GM12878 (cell line): Measurements from ENCODE around the gene PPIF. TPM values are rescaled to one million over a fixed set of nuclear protein-coding genes. Genes with fewer than 3 reads are reported as not detected.

Experiments
- BCL3 ChIP-seq: IDR thresholded peaks from 2 replicates; pipeline ENCODE4 v1.6.1; 2011; ENCODE audit warnings: borderline replicate concordance, low read depth, mild to moderate bottlenecking, moderate library complexity, low read length; ENCODE audit not compliant: insufficient read depth, poor library complexity, severe bottlenecking
- BMI1 ChIP-seq: fragments of 450-650 bp; IDR thresholded peaks from 2 replicates; pipeline ENCODE4 v1.6.1; 2016; ENCODE audit warnings: mild to moderate bottlenecking, moderate library complexity, borderline replicate concordance
- CEBPZ ChIP-seq: fragments of 150-350 bp; IDR thresholded peaks from 2 replicates; pipeline ENCODE4 v1.6.1; 2016; ENCODE audit warnings: low read depth, low read length
- EZH2 ChIP-seq: IDR thresholded peaks from 2 replicates; pipeline ENCODE4 v1.6.1; 2012; ENCODE audit warnings: low read depth, mild to moderate bottlenecking, control low read depth, inconsistent platforms, low read length, borderline replicate concordance; ENCODE audit not compliant: control insufficient read depth
- FOXK2 ChIP-seq: fragments of 450-650 bp; IDR thresholded peaks from 2 replicates; pipeline ENCODE4 v1.6.1; 2017; ENCODE audit warnings: mild to moderate bottlenecking, moderate library complexity
- JUNB ChIP-seq: IDR thresholded peaks from 2 replicates; pipeline ENCODE4 v1.6.1; 2016; ENCODE audit warnings: antibody characterized with exemption, mild to moderate bottlenecking
- KDM1A ChIP-seq: fragments of 200-600 bp; sonication (generic); IDR thresholded peaks from 2 replicates; pipeline ENCODE4 v1.6.1; 2016; ENCODE audit warnings: borderline replicate concordance
- MEF2B ChIP-seq: fragments of 450-650 bp; IDR thresholded peaks from 2 replicates; pipeline ENCODE4 v1.6.1; 2018; ENCODE audit warnings: mild to moderate bottlenecking, moderate library complexity; ENCODE audit not compliant: partially characterized antibody, poor library complexity, severe bottlenecking
- MLLT1 ChIP-seq: fragments of 450-650 bp; IDR thresholded peaks from 2 replicates; pipeline ENCODE4 v1.6.1; 2016; ENCODE audit warnings: mild to moderate bottlenecking
- NRF1 ChIP-seq: conservative IDR thresholded peaks from 2 replicates; pipeline ENCODE4 v1.6.1; 2011; ENCODE audit warnings: mild to moderate bottlenecking, low read depth, low read length, improper control_type of control experiment
- POU2F2 ChIP-seq: IDR thresholded peaks from 3 replicates; pipeline ENCODE4 v1.6.1; 2011; ENCODE audit warnings: low read depth, mild to moderate bottlenecking, low read length, borderline replicate concordance
- PRDM15 ChIP-seq: fragments of 450-650 bp; formaldehyde crosslinking; IDR thresholded peaks from 2 replicates; pipeline ENCODE4 v1.4.0; 2020; ENCODE audit warnings: mild to moderate bottlenecking, moderate library complexity
- ZBED1 ChIP-seq: IDR thresholded peaks from 2 replicates; pipeline ENCODE4 v1.6.1; 2016; ENCODE audit warnings: borderline replicate concordance
- ZBTB40 ChIP-seq: fragments of 450-650 bp; IDR thresholded peaks from 2 replicates; pipeline ENCODE4 v1.6.1; 2016; ENCODE audit warnings: mild to moderate bottlenecking, moderate library complexity, borderline replicate concordance
- ZNF207 ChIP-seq: fragments of 450-650 bp; IDR thresholded peaks from 2 replicates; pipeline ENCODE4 v1.6.1; 2014; ENCODE audit warnings: antibody characterized with exemption, mild to moderate bottlenecking, borderline replicate concordance
- ZNF24 ChIP-seq: fragments of 450-650 bp; IDR thresholded peaks from 2 replicates; pipeline ENCODE4 v1.6.1; 2017; ENCODE audit warnings: antibody characterized with exemption, mild to moderate bottlenecking
- polyA plus RNA-seq, 11 experiments: library from polyadenylated mRNA; depleted of rRNA in 4 of 11; unstranded in 6 of 11; stranded (reverse) in 5 of 11; fragments of >200 nt; fragmentation: Nextera tagmentation in 4 of 11; fragmentation: Illumina TruSeq in 1 of 11; extraction: Ambion mirVana in 4 of 11; extraction: Trizol in 1 of 11; gene quantifications; 1 replicate in 1 of 11; 2 replicates in 10 of 11; pipeline versions ENCODE4 v1.2.1 to v1.2.3, GENCODE V29; 2011 to 2016; ENCODE audit warnings: inconsistent platforms in 2 of 11, missing spikeins in 2 of 11, low read depth in 1 of 11
- total RNA-seq, 4 experiments: library from RNA; depleted of rRNA in 3 of 4; stranded (reverse); fragments of >200 nt in 3 of 4; fragmentation: Illumina TruSeq in 1 of 4; extraction: Trizol in 1 of 4; gene quantifications; 2 replicates each; pipeline versions ENCODE4 v1.2.1 to v1.2.3, GENCODE V29; 2013 to 2021

PPIF gene
- total and polyA plus RNA-seq, 10 of the 15 experiments (the other 5 are each of a cell fraction or from before 2014, with no cell fraction given): 28.8 to 180 (median 128) TPM

- no peak for TF ChIP-seq CEBPZ
- peak; percentile 62 for TF ChIP-seq BCL3
- TF ChIP-seq ZNF24: no peak
- TF ChIP-seq ZBED1: no peak
- no peak for TF ChIP-seq ZNF207
- no peak for TF ChIP-seq PRDM15
- TF ChIP-seq POU2F2: peak; percentile 69; the same call in 1 of the 3 replicates
- TF ChIP-seq NRF1: no peak
- TF ChIP-seq KDM1A: no peak
- peak; percentile 31; the same call in 1 of the 2 replicates for TF ChIP-seq JUNB
- TF ChIP-seq BMI1: no peak
- no peak for TF ChIP-seq FOXK2
- TF ChIP-seq MEF2B: peak; percentile 78
- no peak for TF ChIP-seq MLLT1
- no peak for TF ChIP-seq EZH2
- no peak for TF ChIP-seq ZBTB40
These were observed 15.6 kb upstream of the PPIF start (continued) for GRCh38 chr10:79331709-79332108.
